Measurements from ENCODE around the gene LAMA2. TPM values are rescaled to one million over a fixed set of nuclear protein-coding genes. Genes with fewer than 3 reads are reported as not detected.

LAMA2 gene
- polyA plus RNA-seq, 3 donors = not detected

- intact Hi-C loops (cut with micrococcal nuclease) = no loop called here
- Histone ChIP-seq H3K4me3 (replicated peaks in 1 of 3; ENCODE audit: low read depth in 2 of 3, low read length in 3 of 3) (no peak overlapping the region), H3K27ac (ENCODE audit: low read depth in 1 of 2, low read length in 2 of 2) (no peak overlapping the region), H3K9ac (ENCODE audit: insufficient read depth, low read length, poor library complexity, severe bottlenecking) (no peak overlapping the region), H4K20me1 (ENCODE audit: insufficient read depth, low read length) (no peaks in the 10 kb centered on the region), H3K79me2 (ENCODE audit: insufficient read depth, low read length) (no peaks in the 10 kb centered on the region), H3K27me3 (ENCODE audit: control insufficient read depth in 2 of 2, insufficient read depth in 2 of 2, low read length in 2 of 2) (no peaks in the 10 kb centered on the region), H3K4me2 (replicated peaks; ENCODE audit: extremely low read depth, low read length, poor library complexity, severe bottlenecking) (no peak overlapping the region), H3K4me1 (ENCODE audit: control insufficient read depth in 1 of 2, insufficient read depth in 2 of 2, low read length in 2 of 2) (peaks cover 18 to 19% of the 10 kb centered on the region in 2 donors), H3K9me3 (replicated peaks in 1 of 2; ENCODE audit: control insufficient read depth in 1 of 2, insufficient read depth in 1 of 2, low read length in 2 of 2) (no peaks in the 10 kb centered on the region), H2AFZ (ENCODE audit: insufficient read depth, low read depth, low read length, poor library complexity, severe bottlenecking) (no peak overlapping the region), H3K36me3 (replicated peaks in 1 of 2; ENCODE audit: control insufficient read depth in 1 of 2, insufficient read depth in 2 of 2, low read length in 2 of 2) (no peaks in the 10 kb centered on the region)
- no peak overlapping the region for H3K4me3 Mint-ChIP-seq
- peak overlapping the region in 4 of 7 donors; percentile 70 to 99 (median 74) for H3K27ac Mint-ChIP-seq
- DNase-seq = no peak
- WGBS (ENCODE audit: insufficient coverage) = 100% methylated on average over 1 of the region's 2 CpGs
- H3K36me3 Mint-ChIP-seq = peaks cover 0 to 3% of the 10 kb centered on the region in 2 donors
- no peaks in the 10 kb centered on the region for H3K9me3 Mint-ChIP-seq
- no peak for TF ChIP-seq CTCF (IDR thresholded peaks at IDR 0.05)
- no peaks in the 10 kb centered on the region for H3K27me3 Mint-ChIP-seq (ENCODE audit: low read depth in 3 of 3)
- H3K4me1 Mint-ChIP-seq = peaks cover 21% of the 10 kb centered on the region
Observed at GRCh38 chr6:129489215-129489765, 606.4 kb downstream of the LAMA2 start.

- peak; percentile 92 to 98 (median 97) for DNase-seq
- no peaks in the 10 kb centered on the region for H3K9me3 Mint-ChIP-seq
- peaks cover 21% of the 10 kb centered on the region for H3K4me1 Mint-ChIP-seq
- H3K9ac ChIP-seq (ENCODE audit: insufficient read depth, low read length, poor library complexity, severe bottlenecking) = peak overlapping the region; percentile 93
- no peaks in the 10 kb centered on the region for H4K20me1 ChIP-seq (ENCODE audit: insufficient read depth, low read length)
- peak overlapping the region; percentile 99 to 100 (median 99) for H3K27ac Mint-ChIP-seq
- H3K4me3 ChIP-seq (replicated peaks in 1 of 3; ENCODE audit: low read depth in 2 of 3, low read length in 3 of 3) = peak overlapping the region; percentile 55 to 94 (median 68)
- peaks cover 0 to 3% of the 10 kb centered on the region in 2 donors for H3K36me3 Mint-ChIP-seq
- H3K4me2 ChIP-seq (replicated peaks; ENCODE audit: extremely low read depth, low read length, poor library complexity, severe bottlenecking) = peak overlapping the region; percentile 73
- H3K27me3 Mint-ChIP-seq (ENCODE audit: low read depth in 3 of 3) = no peaks in the 10 kb centered on the region
- no peaks in the 10 kb centered on the region for H3K79me2 ChIP-seq (ENCODE audit: insufficient read depth, low read length)
- H3K27ac ChIP-seq (ENCODE audit: low read depth in 1 of 2, low read length in 2 of 2) = peak overlapping the region; percentile 84 to 100
- H3K4me3 Mint-ChIP-seq = peak overlapping the region; percentile 68 to 92
- H3K4me1 ChIP-seq (ENCODE audit: control insufficient read depth in 1 of 2, insufficient read depth in 2 of 2, low read length in 2 of 2) = peaks cover 18 to 19% of the 10 kb centered on the region in 2 donors
- H3K27me3 ChIP-seq (ENCODE audit: control insufficient read depth in 2 of 2, insufficient read depth in 2 of 2, low read length in 2 of 2) = no peaks in the 10 kb centered on the region
- no peaks in the 10 kb centered on the region for H3K9me3 ChIP-seq (replicated peaks in 1 of 2; ENCODE audit: control insufficient read depth in 1 of 2, insufficient read depth in 1 of 2, low read length in 2 of 2)
- no peak for TF ChIP-seq CTCF (IDR thresholded peaks at IDR 0.05)
- 0% methylated on average over 3 of the region's 9 CpGs for WGBS (ENCODE audit: insufficient coverage)
- H2AFZ ChIP-seq (ENCODE audit: insufficient read depth, low read depth, low read length, poor library complexity, severe bottlenecking) = peak overlapping the region; percentile 41
- intact Hi-C loops (cut with micrococcal nuclease) = loop anchor here in 1 of 2 donors (2.0 kb wide), 1 partner anchor 196 kb away; no protein-coding TSS in a partner anchor
- H3K36me3 ChIP-seq (replicated peaks in 1 of 2; ENCODE audit: control insufficient read depth in 1 of 2, insufficient read depth in 2 of 2, low read length in 2 of 2) = no peaks in the 10 kb centered on the region
Observed at GRCh38 chr6:129490521-129491255, 607.8 kb downstream of the LAMA2 start.
